HG02840 (cell line): ENCODE data around the gene BTG4.

Experiments
- ATAC-seq: cut with Tn5 transposase; IDR thresholded peaks from one replicate; pipeline ENCODE4 v1.9.1; 2021; ENCODE audit warnings: mild to moderate bottlenecking, moderate library complexity, moderate number of reproducible peaks; ENCODE audit not compliant: unreplicated experiment, low FRiP score

BTG4 gene

GRCh38 chr11:111456859-111457730 is 55.1 kb downstream of the BTG4 start:
- ATAC-seq: no peak

- no peak for ATAC-seq
These were observed 55.9 kb downstream of the BTG4 start for GRCh38 chr11:111456086-111456858.

GRCh38 chr11:111455291-111456085 is 56.7 kb downstream of the BTG4 start:
- no peak for ATAC-seq

GRCh38 chr11:111454561-111455192 is 57.5 kb downstream of the BTG4 start:
- ATAC-seq: no peak

- no peak for ATAC-seq
These were observed 59.2 kb downstream of the BTG4 start for GRCh38 chr11:111452817-111453552.

- no peak for ATAC-seq
These were observed 60.0 kb downstream of the BTG4 start for GRCh38 chr11:111452146-111452545.

- ATAC-seq: peak; percentile 81
These were observed 61.5 kb downstream of the BTG4 start for GRCh38 chr11:111450480-111451320.

GRCh38 chr11:111449696-111450479 is 62.3 kb downstream of the BTG4 start:
- no peak for ATAC-seq

GRCh38 chr11:111448831-111449557 is 63.2 kb downstream of the BTG4 start:
- no peak for ATAC-seq

GRCh38 chr11:111448414-111448813 is 63.8 kb downstream of the BTG4 start:
- ATAC-seq: no peak

- no peak for ATAC-seq
These were observed 64.3 kb downstream of the BTG4 start for GRCh38 chr11:111447931-111448330.

- no peak for ATAC-seq
These were observed 65.1 kb downstream of the BTG4 start for GRCh38 chr11:111447112-111447471.

GRCh38 chr11:111446404-111447111 is 65.6 kb downstream of the BTG4 start:
- ATAC-seq: peak; percentile 66

- no peak for ATAC-seq
These were observed 66.6 kb downstream of the BTG4 start for GRCh38 chr11:111445586-111445985.
